ENCODE data around the gene CDH26.

CDH26 gene

GRCh38 chr20:59925359-59925758 lies 32.9 kb upstream of the CDH26 start:
- no peaks in the 10 kb centered on the region for H3K9me3 ChIP-seq (ENCODE audit: severe bottlenecking)
- H3K27ac ChIP-seq: no peak overlapping the region
- peaks cover 11% of the 10 kb centered on the region for H3K27me3 ChIP-seq (ENCODE audit: insufficient read depth, low read depth, severe bottlenecking)
- H3K4me3 ChIP-seq (ENCODE audit: low read depth, low read length): no peak overlapping the region
- no peak for DNase-seq
- TF ChIP-seq CTCF (IDR thresholded peaks at IDR 0.05; ENCODE audit: low read depth, low read length): no peak
- H3K36me3 ChIP-seq: no peaks in the 10 kb centered on the region

- no peak overlapping the region for H3K27ac ChIP-seq
- H3K27me3 ChIP-seq (ENCODE audit: insufficient read depth, low read depth, severe bottlenecking): peaks cover 11% of the 10 kb centered on the region
- H3K9me3 ChIP-seq (ENCODE audit: severe bottlenecking): no peaks in the 10 kb centered on the region
- no peak for TF ChIP-seq CTCF (IDR thresholded peaks at IDR 0.05; ENCODE audit: low read depth, low read length)
- DNase-seq: no peak
- H3K4me3 ChIP-seq (ENCODE audit: low read depth, low read length): no peak overlapping the region
- H3K36me3 ChIP-seq: no peaks in the 10 kb centered on the region
Observed at GRCh38 chr20:59925899-59926298, 32.3 kb upstream of the CDH26 start.

- no peaks in the 10 kb centered on the region for H3K36me3 ChIP-seq
- no peak overlapping the region for H3K4me3 ChIP-seq (ENCODE audit: low read depth, low read length)
- H3K27me3 ChIP-seq (ENCODE audit: insufficient read depth, low read depth, severe bottlenecking): no peaks in the 10 kb centered on the region
- no peak for TF ChIP-seq CTCF (IDR thresholded peaks at IDR 0.05; ENCODE audit: low read depth, low read length)
- H3K9me3 ChIP-seq (ENCODE audit: severe bottlenecking): no peaks in the 10 kb centered on the region
- no peak overlapping the region for H3K27ac ChIP-seq
- DNase-seq: no peak
Observed at GRCh38 chr20:59931511-59932312, 26.5 kb upstream of the CDH26 start.

GRCh38 chr20:59932616-59933295 lies 25.5 kb upstream of the CDH26 start:
- no peak for TF ChIP-seq CTCF (IDR thresholded peaks at IDR 0.05; ENCODE audit: low read depth, low read length)
- Histone ChIP-seq H3K27ac (no peak overlapping the region), H3K4me3 (ENCODE audit: low read depth, low read length) (no peak overlapping the region), H3K9me3 (ENCODE audit: severe bottlenecking) (no peaks in the 10 kb centered on the region), H3K36me3 (no peaks in the 10 kb centered on the region), H3K27me3 (ENCODE audit: insufficient read depth, low read depth, severe bottlenecking) (no peaks in the 10 kb centered on the region)
- no peak for DNase-seq

GRCh38 chr20:59933296-59933848 lies 24.9 kb upstream of the CDH26 start, which contains the start of gene SYCP2:
TSS of gene SYCP2 (minus strand) at chr20:59933637. CDS start at chr20:59922413, 11,224 bp downstream.
- no peak for TF ChIP-seq CTCF (IDR thresholded peaks at IDR 0.05; ENCODE audit: low read depth, low read length)
- Histone ChIP-seq H3K27me3 (ENCODE audit: insufficient read depth, low read depth, severe bottlenecking) (no peaks in the 10 kb centered on the region), H3K4me3 (ENCODE audit: low read depth, low read length) (peak within 1 kb of the TSS; percentile 48), H3K9me3 (ENCODE audit: severe bottlenecking) (no peaks in the 10 kb centered on the region), H3K36me3 (no peaks in the 10 kb centered on the region), H3K27ac (no peak within 1 kb of the TSS)
- DNase-seq: no peak
